Upper lobe of left lung (tissue), 6 donors: ENCODE data around the gene R3HDM2. TPM values are rescaled to one million over a fixed set of nuclear protein-coding genes. Genes with fewer than 3 reads are reported as not detected.

Source experiments
- ATAC-seq, 2 donors: fragments of 200-7000 bp; cut with Tn5 transposase; one replicate each; pipeline ENCODE4 v1.9.1; 2022; ENCODE audit warnings: mild to moderate bottlenecking in 2 of 2, moderate library complexity in 2 of 2; ENCODE audit not compliant: low FRiP score in 2 of 2
- DNase-seq, 2 donors: peaks; one replicate each; pipeline ENCODE4 v3.0.0-alpha.2; 2019 to 2020
- H3K27ac ChIP-seq, 4 donors: fragments of 200-600 bp; sonication (generic); one replicate each; pipeline ENCODE4 v1.5.1; 2016 to 2019
- H3K27me3 ChIP-seq, 4 donors: fragments of 200-600 bp; sonication (generic); one replicate each; pipeline ENCODE4 v1.5.1; 2017 to 2019
- H3K36me3 ChIP-seq, 4 donors: fragments of 200-600 bp; sonication (generic); one replicate each; pipeline ENCODE4 v1.5.1; 2016 to 2019
- H3K4me1 ChIP-seq, 4 donors: fragments of 200-600 bp; sonication (generic); one replicate each; pipeline ENCODE4 v1.5.1; 2018 to 2019
- H3K4me3 ChIP-seq, 4 donors: fragments of 200-600 bp; sonication (generic); one replicate each; pipeline ENCODE4 v1.5.1; 2017 to 2019; ENCODE audit warnings: mild to moderate bottlenecking in 2 of 4, moderate library complexity in 1 of 4
- H3K9me3 ChIP-seq, 4 donors: fragments of 200-600 bp; sonication (generic); one replicate each; pipeline ENCODE4 v1.5.1; 2018 to 2019
- EP300 ChIP-seq, 4 donors: sonication (generic); formaldehyde crosslinking; IDR thresholded peaks; one replicate each; pipeline ENCODE4 v1.5.1; 2017; ENCODE audit warnings: antibody characterized with exemption in 4 of 4, control low read depth in 2 of 4
- POLR2A ChIP-seq, 4 donors: fragments of 450-650 bp; IDR thresholded peaks; one replicate each; pipeline ENCODE4 v1.5.1; 2016 to 2017; ENCODE audit warnings: antibody characterized with exemption in 4 of 4, mild to moderate bottlenecking in 2 of 4
- POLR2AphosphoS5 ChIP-seq, 2 donors: sonication (generic); formaldehyde crosslinking; IDR thresholded peaks; one replicate each; pipeline ENCODE4 v1.5.1; 2017; ENCODE audit warnings: antibody characterized with exemption in 2 of 2
- WGBS, 2 donors: methylation state at CpG; one replicate each; pipeline ENCODE4 v1.1.5; 2017 to 2018; 5-methylcytosine and 5-hydroxymethylcytosine counted together
- total RNA-seq, 6 donors: library from RNA; depleted of rRNA in 4 of 6; stranded (reverse); fragments of >200 nt in 4 of 6; gene quantifications; one replicate each; pipeline versions ENCODE4 v1.1.0 to v1.2.1, GENCODE V29; 2016 to 2021
- TF ChIP-seq, protein P1 (sequence below), 6 experiments: fragments of 450-650 bp in 4 of 6; fragments of 200-600 bp in 2 of 6; sonication (generic) in 2 of 6; IDR thresholded peaks; one replicate each; pipeline ENCODE4 v1.5.1; 2016 to 2019; ENCODE audit warnings: antibody characterized with exemption in 6 of 6
- donor health status: DM: no; HTN: no; CAD: no; lungs with moderate emphysema.
- donor health status: DM: no; HTN: yes; CAD: no; lungs with severe emphysema.

The R3HDM2 gene
- total RNA-seq, 6 donors from 2014 or later = 39.2 to 94.3 (median 59.2) TPM

- Histone ChIP-seq H3K9me3 (no peaks in the 10 kb centered on the region), H3K36me3 (peaks cover 0 to 9% (median 1%) of the 10 kb centered on the region in 4 donors), H3K27me3 (peaks cover 0 to 24% (median 6%) of the 10 kb centered on the region in 4 donors), H3K4me3 (no peak overlapping the region), H3K27ac (no peak overlapping the region), H3K4me1 (peaks cover 13 to 37% (median 23%) of the 10 kb centered on the region in 4 donors)
- no peak for ATAC-seq
- TF ChIP-seq POLR2AphosphoS5 (IDR thresholded peaks at IDR 0.05) (no peak), EP300 (IDR thresholded peaks at IDR 0.05) (no peak), POLR2A (IDR thresholded peaks at IDR 0.05) (no peak)
- TF ChIP-seq, protein P1, sequence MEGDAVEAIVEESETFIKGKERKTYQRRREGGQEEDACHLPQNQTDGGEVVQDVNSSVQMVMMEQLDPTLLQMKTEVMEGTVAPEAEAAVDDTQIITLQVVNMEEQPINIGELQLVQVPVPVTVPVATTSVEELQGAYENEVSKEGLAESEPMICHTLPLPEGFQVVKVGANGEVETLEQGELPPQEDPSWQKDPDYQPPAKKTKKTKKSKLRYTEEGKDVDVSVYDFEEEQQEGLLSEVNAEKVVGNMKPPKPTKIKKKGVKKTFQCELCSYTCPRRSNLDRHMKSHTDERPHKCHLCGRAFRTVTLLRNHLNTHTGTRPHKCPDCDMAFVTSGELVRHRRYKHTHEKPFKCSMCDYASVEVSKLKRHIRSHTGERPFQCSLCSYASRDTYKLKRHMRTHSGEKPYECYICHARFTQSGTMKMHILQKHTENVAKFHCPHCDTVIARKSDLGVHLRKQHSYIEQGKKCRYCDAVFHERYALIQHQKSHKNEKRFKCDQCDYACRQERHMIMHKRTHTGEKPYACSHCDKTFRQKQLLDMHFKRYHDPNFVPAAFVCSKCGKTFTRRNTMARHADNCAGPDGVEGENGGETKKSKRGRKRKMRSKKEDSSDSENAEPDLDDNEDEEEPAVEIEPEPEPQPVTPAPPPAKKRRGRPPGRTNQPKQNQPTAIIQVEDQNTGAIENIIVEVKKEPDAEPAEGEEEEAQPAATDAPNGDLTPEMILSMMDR (IDR thresholded peaks at IDR 0.05) = no peak
- 73 to 81% methylated on average over 7 to 8 of the region's 8 CpGs for WGBS, 2 donors
- no peak for DNase-seq
These were observed 43.6 kb upstream of the R3HDM2 start for GRCh38 chr12:57474430-57474829.

DNA sequence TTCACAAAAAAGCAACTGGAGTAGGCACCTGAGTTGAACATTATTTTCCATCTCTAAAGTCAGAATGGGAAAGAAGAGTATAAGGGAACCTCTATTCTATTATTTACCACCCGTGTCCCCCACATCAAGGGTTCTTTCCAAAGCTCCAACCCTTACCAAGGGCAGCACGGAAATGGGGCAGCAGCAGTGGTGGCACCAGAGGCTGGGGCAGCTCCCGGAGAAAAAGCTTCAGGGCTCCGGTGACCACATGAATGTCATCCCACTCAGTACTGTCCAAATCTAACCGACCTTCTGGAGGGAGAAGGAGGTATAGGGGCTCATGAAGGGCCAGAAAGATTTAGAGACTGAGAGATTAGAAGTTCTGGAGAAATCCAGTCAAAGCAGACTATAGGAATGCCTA, 43.0 kb upstream of the R3HDM2 start:
- DNase-seq = no peak
- ATAC-seq = no peak
- no peak overlapping the region for H3K4me3 ChIP-seq
- no peak for TF ChIP-seq POLR2AphosphoS5 (IDR thresholded peaks at IDR 0.05)
- TF ChIP-seq, protein P1 (IDR thresholded peaks at IDR 0.05) = no peak
- TF ChIP-seq EP300 (IDR thresholded peaks at IDR 0.05) = no peak
- no peak for TF ChIP-seq POLR2A (IDR thresholded peaks at IDR 0.05)
- no peak overlapping the region for H3K27ac ChIP-seq
- WGBS, 2 donors = 87 to 90% methylated on average over 5 of the region's 5 CpGs
- H3K36me3 ChIP-seq = peaks cover 0 to 13% (median 1%) of the 10 kb centered on the region in 4 donors
- peaks cover 13 to 35% (median 19%) of the 10 kb centered on the region in 4 donors for H3K4me1 ChIP-seq
- H3K27me3 ChIP-seq = peaks cover 0 to 24% (median 6%) of the 10 kb centered on the region in 4 donors
- H3K9me3 ChIP-seq = no peaks in the 10 kb centered on the region

DNA sequence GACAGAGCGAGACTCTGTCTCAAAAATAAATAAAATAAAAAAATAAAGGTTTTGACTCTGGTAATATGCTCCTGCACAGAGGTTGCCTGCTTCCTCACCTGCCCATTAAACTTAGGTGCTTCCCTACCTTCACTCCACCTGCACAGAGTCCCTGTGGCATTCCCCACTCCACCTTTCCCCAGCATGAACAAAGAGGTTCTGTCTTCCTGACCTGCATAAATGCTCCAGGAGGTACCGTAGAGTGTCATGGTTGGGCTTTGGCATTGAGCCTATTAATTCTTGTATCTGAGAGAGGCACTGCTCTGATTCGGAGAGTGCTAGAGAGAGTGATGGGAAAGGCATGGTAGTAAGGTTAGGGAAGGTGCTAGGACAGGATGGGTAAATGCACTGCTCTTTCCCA, 42.5 kb upstream of the R3HDM2 start:
- Histone ChIP-seq H3K27me3 (peaks cover 0 to 24% (median 6%) of the 10 kb centered on the region in 4 donors), H3K27ac (no peak overlapping the region), H3K9me3 (no peaks in the 10 kb centered on the region), H3K4me3 (no peak overlapping the region), H3K36me3 (peaks cover 0 to 14% (median 1%) of the 10 kb centered on the region in 4 donors), H3K4me1 (peaks cover 13 to 30% (median 19%) of the 10 kb centered on the region in 4 donors)
- WGBS, 2 donors = 69 to 73% methylated on average over 3 of the region's 3 CpGs
- TF ChIP-seq EP300 (IDR thresholded peaks at IDR 0.05) (no peak), POLR2A (IDR thresholded peaks at IDR 0.05) (no peak), POLR2AphosphoS5 (IDR thresholded peaks at IDR 0.05) (no peak)
- TF ChIP-seq, protein P1 (IDR thresholded peaks at IDR 0.05) = no peak
- ATAC-seq (no peak), DNase-seq (no peak)

GRCh38 chr12:57472391-57472790, 41.5 kb upstream of the R3HDM2 start:
- DNase-seq (no peak), ATAC-seq (no peak)
- Histone ChIP-seq H3K36me3 (peaks cover 0 to 14% (median 1%) of the 10 kb centered on the region in 4 donors), H3K27ac (no peak overlapping the region), H3K9me3 (no peaks in the 10 kb centered on the region), H3K4me3 (no peak overlapping the region), H3K4me1 (peaks cover 13 to 25% (median 19%) of the 10 kb centered on the region in 4 donors), H3K27me3 (peaks cover 0 to 24% (median 6%) of the 10 kb centered on the region in 4 donors)
- 88 to 91% methylated on average over 3 of the region's 3 CpGs for WGBS, 2 donors
- TF ChIP-seq POLR2A (IDR thresholded peaks at IDR 0.05) = no peak
- TF ChIP-seq, protein P1 (IDR thresholded peaks at IDR 0.05) = no peak
- no peak for TF ChIP-seq EP300 (IDR thresholded peaks at IDR 0.05)
- no peak for TF ChIP-seq POLR2AphosphoS5 (IDR thresholded peaks at IDR 0.05)

DNA sequence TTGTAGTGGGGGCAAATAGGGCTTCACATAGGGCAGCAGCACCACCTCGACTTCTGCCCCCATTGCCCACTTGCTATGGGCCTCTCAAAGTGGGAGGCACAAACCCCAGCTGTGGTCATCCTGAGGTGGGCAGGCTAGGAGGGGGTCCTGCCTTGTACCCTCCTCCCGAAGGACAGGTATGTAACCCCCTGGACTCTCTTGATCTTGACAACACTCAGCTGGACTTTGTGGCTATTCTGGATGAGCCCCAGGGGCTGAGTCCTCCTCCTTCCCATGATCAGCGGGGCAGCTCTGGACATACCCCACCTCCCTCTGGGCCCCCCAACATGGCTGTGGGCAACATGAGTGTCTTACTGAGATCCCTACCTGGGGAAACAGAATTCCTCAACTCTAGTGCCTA, 40.8 kb upstream of the R3HDM2 start:
- H3K36me3 ChIP-seq = peaks cover 0 to 14% (median 1%) of the 10 kb centered on the region in 4 donors
- H3K27me3 ChIP-seq = peaks cover 0 to 23% (median 5%) of the 10 kb centered on the region in 4 donors
- no peak overlapping the region for H3K4me3 ChIP-seq
- DNase-seq (no peak), ATAC-seq (no peak)
- no peak overlapping the region for H3K27ac ChIP-seq
- H3K4me1 ChIP-seq = peaks cover 13 to 23% (median 19%) of the 10 kb centered on the region in 4 donors
- H3K9me3 ChIP-seq = no peaks in the 10 kb centered on the region
- 84 to 86% methylated on average over 2 to 3 of the region's 3 CpGs for WGBS, 2 donors
- TF ChIP-seq, protein P1 (IDR thresholded peaks at IDR 0.05) = no peak
- TF ChIP-seq EP300 (IDR thresholded peaks at IDR 0.05) (no peak), POLR2A (IDR thresholded peaks at IDR 0.05) (no peak), POLR2AphosphoS5 (IDR thresholded peaks at IDR 0.05) (no peak)
